Ectodermal cell (in vitro differentiated cells): ENCODE data around the gene LRRC3.
"Not testable (repeated sequence)": the region's sequence is repeated elsewhere in the genome, so short reads cannot be mapped to it uniquely, and the experiment has no call there.

Experiments used
- H3K27ac ChIP-seq: 2 replicates; pipeline ENCODE4 v1.7.0; 2013; ENCODE audit warnings: mild to moderate bottlenecking, low read depth, low read length; ENCODE audit not compliant: insufficient read depth, poor library complexity, severe bottlenecking
- H3K27me3 ChIP-seq: 2 replicates; pipeline ENCODE4 v1.7.0; 2013; ENCODE audit warnings: mild to moderate bottlenecking, low read length; ENCODE audit not compliant: insufficient read depth, control insufficient read depth, poor library complexity, severe bottlenecking
- H3K36me3 ChIP-seq: one replicate; pipeline ENCODE4 v1.7.0; 2013; ENCODE audit warnings: low read length; ENCODE audit not compliant: control insufficient read depth, insufficient read depth
- H3K4me1 ChIP-seq: one replicate; pipeline ENCODE4 v1.7.0; 2013; ENCODE audit warnings: low read length; ENCODE audit not compliant: control insufficient read depth, insufficient read depth
- H3K4me3 ChIP-seq: 2 replicates; pipeline ENCODE4 v1.7.0; 2013; ENCODE audit warnings: low read depth, low read length, control low read depth; ENCODE audit not compliant: insufficient read depth
- H3K9me3 ChIP-seq: 2 replicates; pipeline ENCODE4 v1.7.0; 2013; ENCODE audit warnings: mild to moderate bottlenecking, low read length, moderate library complexity; ENCODE audit not compliant: control insufficient read depth
- WGBS, 2 experiments: methylation state at CpG; one replicate each; pipeline ENCODE4 v1.1.7; 2013; ENCODE audit warnings: missing lambda C conversion rate in 2 of 2; 5-methylcytosine and 5-hydroxymethylcytosine counted together

The LRRC3 gene

GRCh38 chr21:44498280-44499210 is 43.2 kb downstream of the LRRC3 start:
- no peak overlapping the region for H3K4me3 ChIP-seq
- no peaks in the 10 kb centered on the region for H3K9me3 ChIP-seq
- H3K27ac ChIP-seq, result no peak overlapping the region
- WGBS, 2 experiments, result 89% methylated on average over 27 of the region's 27 CpGs
- H3K36me3 ChIP-seq, result no peaks in the 10 kb centered on the region
- no peaks in the 10 kb centered on the region for H3K27me3 ChIP-seq
- H3K4me1 ChIP-seq, result peaks cover 18% of the 10 kb centered on the region

DNA sequence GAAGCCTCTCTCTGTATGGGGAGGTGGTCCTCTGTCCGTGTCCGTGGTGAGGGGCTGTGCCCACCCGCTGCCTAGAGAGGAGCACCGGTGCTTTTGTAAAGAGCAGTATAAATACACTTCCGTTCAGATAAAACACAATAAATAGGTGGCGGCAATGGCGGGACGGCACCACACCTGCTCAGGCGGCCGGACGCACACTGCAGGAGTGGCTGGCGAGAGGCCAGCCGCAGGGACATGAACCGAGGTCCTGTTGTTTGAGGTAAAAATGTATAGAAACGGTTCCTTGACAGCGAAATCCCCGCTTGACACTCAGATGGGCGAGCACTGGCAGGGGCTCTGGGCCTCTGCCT is 43.9 kb downstream of the LRRC3 start:
- Histone ChIP-seq H3K27me3 (no peaks in the 10 kb centered on the region), H3K4me1 (peaks cover 18% of the 10 kb centered on the region), H3K36me3 (no peaks in the 10 kb centered on the region), H3K27ac (no peak overlapping the region), H3K4me3 (no peak overlapping the region), H3K9me3 (no peaks in the 10 kb centered on the region)
- WGBS, 2 experiments, result 96% methylated on average over 18 of the region's 18 CpGs

- H3K27ac ChIP-seq, result no peak overlapping the region
- no peaks in the 10 kb centered on the region for H3K27me3 ChIP-seq
- H3K36me3 ChIP-seq, result no peaks in the 10 kb centered on the region
- H3K4me3 ChIP-seq, result no peak overlapping the region
- H3K4me1 ChIP-seq, result peaks cover 18% of the 10 kb centered on the region
- WGBS, 2 experiments, result 88% methylated on average over 23 of the region's 23 CpGs
- H3K9me3 ChIP-seq, result no peaks in the 10 kb centered on the region
These were observed 44.3 kb downstream of the LRRC3 start for GRCh38 chr21:44499631-44500030.

- 92 to 94% methylated on average over 17 to 19 of the region's 19 CpGs for WGBS, 2 experiments
- Histone ChIP-seq H3K9me3 (no peaks in the 10 kb centered on the region), H3K4me3 (no peak overlapping the region), H3K27ac (no peak overlapping the region), H3K4me1 (peaks cover 18% of the 10 kb centered on the region), H3K27me3 (no peaks in the 10 kb centered on the region), H3K36me3 (no peaks in the 10 kb centered on the region)
These were observed 44.8 kb downstream of the LRRC3 start for GRCh38 chr21:44500111-44500510.

- no peak overlapping the region for H3K27ac ChIP-seq
- no peaks in the 10 kb centered on the region for H3K36me3 ChIP-seq
- no peak overlapping the region for H3K4me3 ChIP-seq
- no peaks in the 10 kb centered on the region for H3K9me3 ChIP-seq
- H3K4me1 ChIP-seq, result peaks cover 16% of the 10 kb centered on the region
- WGBS, 2 experiments, result 92 to 93% methylated on average over 26 to 27 of the region's 27 CpGs
- H3K27me3 ChIP-seq, result no peaks in the 10 kb centered on the region
These were observed 47.1 kb downstream of the LRRC3 start for GRCh38 chr21:44502171-44502958.

DNA sequence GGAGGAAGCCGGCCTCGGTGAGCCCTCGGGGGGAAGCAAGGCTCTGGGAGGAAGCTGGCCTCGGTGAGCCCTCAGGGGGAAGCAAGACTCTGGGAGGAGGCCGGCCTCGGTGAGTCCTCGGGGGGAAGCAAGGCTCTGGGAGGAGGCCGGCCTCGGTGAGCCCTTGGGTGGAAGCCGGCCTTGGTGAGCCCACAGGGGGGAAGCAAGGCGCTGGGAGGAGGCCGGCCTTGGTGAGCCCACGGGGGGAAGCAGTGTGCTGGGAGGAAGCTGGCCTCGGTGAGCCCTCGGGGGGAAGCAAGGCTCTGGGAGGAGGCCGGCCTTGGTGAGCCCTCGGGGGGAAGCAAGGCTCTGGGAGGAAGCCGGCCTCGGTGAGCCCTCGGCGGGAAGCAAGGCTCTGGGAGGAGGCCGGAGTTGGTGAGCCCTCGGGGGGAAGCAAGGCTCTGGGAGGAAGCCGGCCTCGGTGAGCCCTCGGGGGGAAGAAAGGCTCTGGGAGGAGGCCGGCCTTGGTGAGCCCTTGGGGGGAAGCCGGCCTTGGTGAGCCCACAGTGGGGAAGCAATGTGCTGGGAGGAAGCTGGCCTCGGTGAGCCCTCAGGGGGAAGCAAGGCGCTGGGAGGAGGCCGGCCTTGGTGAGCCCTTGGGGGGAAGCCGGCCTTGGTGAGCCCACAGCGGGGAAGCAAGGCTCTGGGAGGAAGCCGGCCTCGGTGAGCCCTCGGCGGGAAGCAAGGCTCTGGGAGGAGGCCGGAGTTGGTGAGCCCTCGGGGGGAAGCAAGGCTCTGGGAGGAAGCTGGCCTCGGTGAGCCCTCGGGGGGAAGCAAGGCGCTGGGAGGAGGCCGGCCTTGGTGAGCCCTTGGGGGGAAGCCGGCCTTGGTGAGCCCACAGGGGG is 47.9 kb downstream of the LRRC3 start:
- H3K4me1 ChIP-seq, result peaks cover 11% of the 10 kb centered on the region
- H3K27me3 ChIP-seq, H3K9me3 ChIP-seq, H3K4me3 ChIP-seq, H3K27ac ChIP-seq, H3K36me3 ChIP-seq: not testable (repeated sequence)
- 91% methylated on average over 44 of the region's 44 CpGs for WGBS, 2 experiments

DNA sequence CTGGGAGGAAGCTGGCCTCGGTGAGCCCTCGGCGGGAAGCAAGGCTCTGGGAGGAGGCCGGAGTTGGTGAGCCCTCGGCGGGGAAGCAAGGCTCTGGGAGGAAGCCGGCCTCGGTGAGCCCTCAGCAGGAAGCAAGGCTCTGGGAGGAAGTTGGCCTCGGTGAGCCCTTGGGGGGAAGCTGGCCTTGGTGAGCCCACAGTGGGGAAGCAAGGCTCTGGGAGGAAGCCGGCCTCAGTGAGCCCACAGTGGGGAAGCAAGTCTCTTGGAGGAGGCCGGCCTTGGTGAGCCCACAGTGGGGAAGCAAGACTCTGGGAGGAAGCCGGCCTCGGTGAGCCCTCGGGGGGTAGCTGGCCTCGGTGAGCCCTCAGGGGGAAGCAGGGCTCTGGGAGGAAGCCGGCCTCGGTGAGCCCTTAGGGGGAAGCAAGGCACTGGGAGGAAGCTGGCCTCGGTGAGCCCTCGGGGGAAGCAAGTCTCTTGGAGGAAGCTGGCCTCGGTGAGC is 48.6 kb downstream of the LRRC3 start:
- Histone ChIP-seq H3K4me3 (no peak overlapping the region), H3K9me3 (no peaks in the 10 kb centered on the region), H3K36me3 (no peaks in the 10 kb centered on the region), H3K27ac (no peak overlapping the region), H3K4me1 (peaks cover 11% of the 10 kb centered on the region), H3K27me3 (no peaks in the 10 kb centered on the region)
- WGBS, 2 experiments, result 92 to 93% methylated on average over 20 of the region's 20 CpGs

DNA sequence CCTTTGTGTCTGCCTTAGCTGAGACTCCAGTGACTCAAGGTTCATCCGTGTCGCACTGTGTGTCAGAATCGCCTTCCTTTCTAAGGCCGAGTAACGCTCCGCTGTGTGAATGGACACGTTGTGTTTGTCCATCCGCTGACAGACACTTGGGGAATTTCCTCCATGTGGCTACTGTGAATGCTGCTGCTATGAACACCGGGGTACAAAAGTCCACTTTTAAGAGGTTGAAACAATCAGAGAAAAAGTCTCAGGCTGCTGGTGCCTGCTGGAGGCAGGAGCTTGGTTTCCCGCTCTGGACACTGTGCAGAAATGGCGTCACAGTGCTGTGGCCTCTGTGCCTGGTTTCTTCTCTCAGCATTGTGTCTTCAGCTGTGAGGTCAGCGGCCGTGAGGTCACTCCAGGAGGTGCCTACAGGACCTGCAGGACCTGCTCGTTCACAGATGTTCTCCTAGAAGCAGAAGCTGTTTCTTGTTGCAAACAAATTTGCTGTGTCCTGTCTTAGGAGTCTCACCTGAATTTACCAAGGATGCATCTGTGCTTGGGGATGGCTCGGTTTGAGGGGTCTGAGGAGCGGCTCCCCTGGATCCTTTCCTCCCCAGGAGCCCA is 50.5 kb downstream of the LRRC3 start:
- 91 to 92% methylated on average over 16 of the region's 16 CpGs for WGBS, 2 experiments

GRCh38 chr21:44506279-44507255 is 51.3 kb downstream of the LRRC3 start:
- Histone ChIP-seq H3K9me3 (no peaks in the 10 kb centered on the region), H3K27ac (no peak overlapping the region), H3K4me3 (no peak overlapping the region), H3K4me1 (peaks cover 11% of the 10 kb centered on the region), H3K27me3 (peaks cover 3% of the 10 kb centered on the region), H3K36me3 (no peaks in the 10 kb centered on the region)
- WGBS, 2 experiments, result 90% methylated on average over 44 of the region's 44 CpGs

More for the DNA sequence above, 50.5 kb downstream of the LRRC3 start:
- Histone ChIP-seq H3K4me1 (peaks cover 11% of the 10 kb centered on the region), H3K27me3 (peaks cover 3% of the 10 kb centered on the region), H3K36me3 (no peaks in the 10 kb centered on the region), H3K27ac (no peak overlapping the region), H3K9me3 (no peaks in the 10 kb centered on the region), H3K4me3 (no peak overlapping the region)
